ENCODE results near the gene ATP10A. TPM values are rescaled to one million over a fixed set of nuclear protein-coding genes. Genes with fewer than 3 reads are reported as not detected.
A peak's percentile ranks its signal among the peaks of the same experiment; 100 is the strongest.

ATP10A gene
- total RNA-seq, 2 donors from 2014 or later: 5.6 to 14.3 TPM

- H3K4me3 ChIP-seq: peak overlapping the region; percentile 24 to 38
- H3K27me3 ChIP-seq (replicated peaks; ENCODE audit: insufficient read depth): no peaks in the 10 kb centered on the region
- no peaks in the 10 kb centered on the region for H3K9me3 ChIP-seq
- DNase-seq (ENCODE audit: low spot score): peak; percentile 51
- H3K4me1 ChIP-seq (replicated peaks): peaks cover 14% of the 10 kb centered on the region
- no peaks in the 10 kb centered on the region for H3K36me3 ChIP-seq
- TF ChIP-seq POLR2AphosphoS5 (IDR thresholded peaks at IDR 0.05): no peak
- TF ChIP-seq, protein P1, sequence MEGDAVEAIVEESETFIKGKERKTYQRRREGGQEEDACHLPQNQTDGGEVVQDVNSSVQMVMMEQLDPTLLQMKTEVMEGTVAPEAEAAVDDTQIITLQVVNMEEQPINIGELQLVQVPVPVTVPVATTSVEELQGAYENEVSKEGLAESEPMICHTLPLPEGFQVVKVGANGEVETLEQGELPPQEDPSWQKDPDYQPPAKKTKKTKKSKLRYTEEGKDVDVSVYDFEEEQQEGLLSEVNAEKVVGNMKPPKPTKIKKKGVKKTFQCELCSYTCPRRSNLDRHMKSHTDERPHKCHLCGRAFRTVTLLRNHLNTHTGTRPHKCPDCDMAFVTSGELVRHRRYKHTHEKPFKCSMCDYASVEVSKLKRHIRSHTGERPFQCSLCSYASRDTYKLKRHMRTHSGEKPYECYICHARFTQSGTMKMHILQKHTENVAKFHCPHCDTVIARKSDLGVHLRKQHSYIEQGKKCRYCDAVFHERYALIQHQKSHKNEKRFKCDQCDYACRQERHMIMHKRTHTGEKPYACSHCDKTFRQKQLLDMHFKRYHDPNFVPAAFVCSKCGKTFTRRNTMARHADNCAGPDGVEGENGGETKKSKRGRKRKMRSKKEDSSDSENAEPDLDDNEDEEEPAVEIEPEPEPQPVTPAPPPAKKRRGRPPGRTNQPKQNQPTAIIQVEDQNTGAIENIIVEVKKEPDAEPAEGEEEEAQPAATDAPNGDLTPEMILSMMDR (IDR thresholded peaks at IDR 0.05): no peak
- TF ChIP-seq POLR2A (IDR thresholded peaks at IDR 0.05): no peak
- H3K27ac ChIP-seq: peak overlapping the region; percentile 67 to 71
- WGBS: 9% methylated on average over 35 of the region's 36 CpGs
- intact Hi-C loops (cut with DNase I): no loop called here
Observed at GRCh38 chr15:25850154-25851111, 12.7 kb downstream of the ATP10A start.

- Histone ChIP-seq H3K27ac (no peak overlapping the region), H3K4me3 (no peak overlapping the region), H3K36me3 (no peaks in the 10 kb centered on the region), H3K9me3 (no peaks in the 10 kb centered on the region), H3K4me1 (replicated peaks) (peaks cover 14% of the 10 kb centered on the region), H3K27me3 (replicated peaks; ENCODE audit: insufficient read depth) (no peaks in the 10 kb centered on the region)
- intact Hi-C loops (cut with DNase I): no loop called here
- WGBS: 12% methylated on average over 11 of the region's 11 CpGs
- DNase-seq (ENCODE audit: low spot score): no peak
- TF ChIP-seq POLR2A (IDR thresholded peaks at IDR 0.05) (no peak), POLR2AphosphoS5 (IDR thresholded peaks at IDR 0.05) (peak; percentile 18)
- TF ChIP-seq, protein P1 (IDR thresholded peaks at IDR 0.05): no peak
Observed at GRCh38 chr15:25849157-25849921, 13.8 kb downstream of the ATP10A start.

DNA sequence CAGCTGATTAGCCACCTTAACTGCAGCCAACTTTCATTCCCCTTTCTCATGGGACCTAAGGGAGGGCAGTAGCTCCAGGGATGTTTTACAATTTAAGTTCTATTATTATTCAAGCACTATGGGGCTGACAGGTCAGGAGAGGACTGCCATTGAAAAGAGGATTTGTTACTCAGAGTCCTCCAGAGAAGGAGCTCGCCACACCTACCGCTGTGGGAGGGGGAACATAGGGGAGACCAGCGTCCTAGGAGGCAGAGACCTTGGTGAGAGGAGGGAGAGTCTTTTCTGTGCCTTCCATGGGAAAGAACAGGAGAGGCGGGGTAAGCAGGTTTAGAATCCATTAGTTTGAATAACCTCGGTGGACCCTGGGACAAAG is 14.4 kb downstream of the ATP10A start:
- Histone ChIP-seq H3K36me3 (no peaks in the 10 kb centered on the region), H3K27me3 (replicated peaks; ENCODE audit: insufficient read depth) (no peaks in the 10 kb centered on the region), H3K27ac (no peak overlapping the region), H3K4me3 (no peak overlapping the region), H3K4me1 (replicated peaks) (peaks cover 14% of the 10 kb centered on the region), H3K9me3 (no peaks in the 10 kb centered on the region)
- TF ChIP-seq, protein P1 (IDR thresholded peaks at IDR 0.05): no peak
- TF ChIP-seq POLR2AphosphoS5 (IDR thresholded peaks at IDR 0.05): no peak
- no peak for TF ChIP-seq POLR2A (IDR thresholded peaks at IDR 0.05)
- DNase-seq (ENCODE audit: low spot score): no peak
- intact Hi-C loops (cut with DNase I): no loop called here
- 68% methylated on average over 5 of the region's 5 CpGs for WGBS

GRCh38 chr15:25848325-25848724 is 14.8 kb downstream of the ATP10A start:
- intact Hi-C loops (cut with DNase I): no loop called here
- DNase-seq (ENCODE audit: low spot score): no peak
- H3K4me3 ChIP-seq: no peak overlapping the region
- H3K27me3 ChIP-seq (replicated peaks; ENCODE audit: insufficient read depth): no peaks in the 10 kb centered on the region
- no peaks in the 10 kb centered on the region for H3K9me3 ChIP-seq
- no peak overlapping the region for H3K27ac ChIP-seq
- 96% methylated on average over 8 of the region's 8 CpGs for WGBS
- peaks cover 14% of the 10 kb centered on the region for H3K4me1 ChIP-seq (replicated peaks)
- no peak for TF ChIP-seq POLR2AphosphoS5 (IDR thresholded peaks at IDR 0.05)
- no peak for TF ChIP-seq POLR2A (IDR thresholded peaks at IDR 0.05)
- TF ChIP-seq, protein P1 (IDR thresholded peaks at IDR 0.05): no peak
- H3K36me3 ChIP-seq: no peaks in the 10 kb centered on the region
